NCI-H2227 (cell line): Measurements from ENCODE around the gene EFEMP1.
"Not testable (repeated sequence)": the region's sequence is repeated elsewhere in the genome, so short reads cannot be mapped to it uniquely, and the experiment has no call there.

ENCODE experiments used
- DNase-seq: peaks from one replicate; lab custom pipeline; 2025; ENCODE audit not compliant: unreplicated experiment; lab: John Stamatoyannopoulos, UW

The EFEMP1 gene

DNA sequence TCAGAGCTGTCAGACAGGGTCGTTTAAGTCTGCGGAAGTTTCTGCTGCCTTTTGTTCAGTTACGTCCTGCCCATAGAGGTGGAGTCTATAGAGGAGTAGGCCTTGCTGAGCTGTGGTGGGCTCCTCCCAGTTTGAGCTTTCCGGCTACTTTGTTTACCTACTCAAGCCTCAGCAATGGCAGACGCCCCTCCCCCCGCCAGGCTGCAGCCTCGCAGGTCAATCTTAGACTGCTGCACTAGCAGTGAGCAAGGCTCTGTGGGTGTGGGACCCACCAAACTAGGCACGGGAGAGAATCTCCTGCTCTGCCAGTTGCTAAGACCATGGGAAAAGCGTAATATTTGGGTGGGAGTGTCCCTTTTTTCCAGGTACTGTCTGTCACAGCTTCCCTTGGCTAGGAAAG, 86.5 kb downstream of the EFEMP1 start:
- DNase-seq: no peak

DNA sequence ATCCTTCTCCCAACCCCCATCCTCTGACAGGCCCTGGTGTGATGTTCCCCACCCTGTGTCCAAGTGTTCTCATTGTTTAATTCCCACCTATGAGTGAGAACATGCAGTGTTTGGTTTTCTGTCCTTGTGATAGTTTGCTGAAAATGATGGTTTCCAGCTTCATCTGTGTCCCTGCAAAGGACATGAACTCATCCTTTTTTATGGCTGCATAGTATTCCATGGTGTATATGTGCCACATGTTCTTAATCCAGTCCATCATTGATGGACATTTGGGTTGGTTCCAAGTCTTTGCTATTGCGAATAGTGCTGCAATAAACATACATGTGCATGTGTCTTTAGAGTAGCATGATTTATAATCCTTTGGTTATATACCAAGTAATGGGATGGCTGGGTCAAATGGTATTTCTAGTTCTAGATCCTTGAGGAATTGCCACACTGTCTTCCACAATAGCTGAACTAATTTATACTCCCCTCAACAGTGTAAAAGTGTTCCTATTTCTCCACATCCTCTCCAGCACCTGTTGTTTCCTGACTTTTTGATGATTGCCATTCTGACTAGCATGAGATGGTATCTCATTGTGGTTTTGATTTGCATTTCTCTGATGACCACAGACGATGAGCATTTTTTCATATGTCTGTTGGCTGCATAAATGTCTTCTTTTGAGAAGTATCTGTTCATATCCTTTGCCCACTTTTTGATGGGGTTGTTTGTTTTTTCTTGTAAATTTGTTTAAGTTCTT, 91.7 kb downstream of the EFEMP1 start:
- not testable (repeated sequence) for DNase-seq

- no peak for DNase-seq
Observed at GRCh38 chr2:55827855-55828254, 95.7 kb downstream of the EFEMP1 start.

DNA sequence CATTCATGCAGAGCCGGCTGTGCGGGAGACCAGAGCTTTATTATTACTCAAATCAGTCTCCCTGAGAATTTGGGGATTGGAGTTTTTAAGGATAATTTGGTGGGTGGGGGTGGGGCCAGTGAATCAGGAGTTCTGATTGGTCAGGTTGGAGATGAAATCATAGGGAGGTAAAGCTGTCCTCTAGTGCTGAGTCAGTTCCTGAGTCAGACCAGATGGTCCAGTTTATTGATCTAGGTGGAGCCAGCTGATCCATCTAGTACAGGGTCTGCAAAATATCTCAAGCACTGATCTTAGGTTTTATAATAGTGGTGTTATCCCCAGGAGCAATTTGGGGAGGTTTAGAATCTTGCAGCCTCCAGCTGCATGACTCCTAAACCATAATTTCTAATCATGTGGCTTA, 96.2 kb downstream of the EFEMP1 start:
- DNase-seq: not testable (repeated sequence)

- no peak for DNase-seq
Observed at GRCh38 chr2:55826246-55826645, 97.3 kb downstream of the EFEMP1 start.

DNA sequence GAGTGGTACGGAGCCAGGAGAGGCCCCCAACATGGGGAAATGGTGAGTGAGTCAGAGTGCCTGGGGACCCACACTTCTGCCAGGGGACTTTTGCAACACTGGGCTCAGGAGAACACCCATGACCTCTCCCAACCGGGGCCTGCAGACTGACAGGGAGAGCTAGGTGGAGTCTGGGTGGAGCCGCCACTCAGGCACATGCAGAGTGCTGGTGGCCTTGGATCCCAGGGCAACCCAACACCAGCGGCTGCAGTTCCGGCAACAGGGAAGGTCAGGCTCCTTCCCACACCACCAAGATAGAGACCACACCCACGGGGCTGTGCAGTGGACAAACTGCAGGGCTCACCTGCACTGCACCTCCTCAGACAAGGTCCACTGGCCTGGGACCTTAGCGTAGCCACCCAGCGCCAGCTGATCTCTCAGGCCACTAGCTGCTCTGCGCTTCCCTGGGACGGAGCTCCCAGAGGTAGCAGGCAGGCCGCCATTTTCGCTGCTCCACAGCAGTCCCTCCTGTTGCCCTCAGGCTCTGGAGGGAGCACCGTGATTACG, 99.0 kb downstream of the EFEMP1 start:
- DNase-seq: no peak
